GM12872 (cell line): ENCODE data around the gene ABL1.

Experiments used
- CTCF ChIP-seq: IDR thresholded peaks from 3 replicates; pipeline ENCODE4 v1.5.1; 2011; ENCODE audit warnings: low read depth, mild to moderate bottlenecking, low read length, moderate library complexity; ENCODE audit not compliant: insufficient read depth

Gene ABL1

DNA sequence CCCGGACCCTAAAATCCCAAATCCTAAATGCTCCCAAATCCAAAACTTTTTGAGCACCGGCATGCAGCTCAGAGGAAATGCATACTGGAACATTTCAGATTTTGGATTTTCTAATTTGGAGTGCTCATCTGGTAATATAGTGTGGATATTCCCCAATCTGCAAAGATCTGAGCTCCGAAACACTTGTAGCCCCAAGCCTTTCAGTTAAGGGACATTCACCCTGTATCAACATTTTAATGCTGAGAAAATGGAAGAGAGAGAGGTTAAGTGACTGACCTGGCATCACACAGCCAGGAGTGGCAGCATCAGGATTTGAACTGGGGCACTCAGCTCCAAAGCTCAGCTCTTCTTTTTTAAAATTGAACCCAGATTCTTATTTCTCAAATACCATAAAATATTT, 30.9 kb downstream of the ABL1 start:
- no peak for TF ChIP-seq CTCF

DNA sequence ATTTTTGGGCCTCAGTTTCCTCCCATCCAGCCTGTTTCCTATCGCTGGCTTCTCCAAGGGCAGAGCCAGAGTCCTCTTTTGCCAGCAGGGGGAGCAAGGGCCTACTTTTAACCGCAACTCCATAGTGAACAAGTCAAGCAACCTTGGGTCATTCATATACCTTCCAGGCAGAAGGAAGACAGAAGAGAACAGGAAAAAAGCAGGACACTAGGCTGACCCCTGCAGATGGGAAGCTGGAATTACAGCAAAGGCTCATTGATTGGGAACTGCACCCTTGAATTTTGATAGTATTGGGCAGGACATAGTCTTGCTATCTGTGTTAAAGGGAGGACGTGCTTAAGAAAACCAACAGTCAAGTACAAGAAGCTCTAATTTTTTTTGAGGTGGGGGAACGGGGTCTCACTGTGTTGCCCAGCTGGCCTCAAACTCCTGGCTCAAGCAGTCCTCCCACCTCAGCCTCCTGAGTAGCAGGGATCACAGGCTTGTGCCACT, 31.5 kb downstream of the ABL1 start:
- peak; percentile 86 for TF ChIP-seq CTCF

DNA sequence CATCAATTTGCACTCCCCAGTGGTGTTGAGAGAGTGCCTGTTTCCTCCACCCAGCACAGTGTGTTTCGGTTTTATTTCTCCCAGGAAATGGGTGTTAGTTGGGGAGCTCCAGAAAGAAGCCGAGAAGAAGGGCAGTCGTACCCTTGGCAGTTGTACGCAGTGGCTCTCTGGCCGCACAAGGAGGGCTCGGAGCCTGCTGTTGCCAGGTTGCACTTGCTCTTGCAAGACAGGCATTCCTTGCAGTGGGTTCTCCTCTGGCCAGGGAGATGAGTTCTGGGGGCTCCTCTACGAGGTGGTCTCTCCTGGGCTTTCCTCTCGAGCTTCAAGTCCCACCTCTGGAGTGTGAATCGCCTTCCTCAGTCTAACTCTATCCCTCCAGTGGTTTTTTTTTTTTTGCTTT, 32.5 kb downstream of the ABL1 start:
- no peak for TF ChIP-seq CTCF

DNA sequence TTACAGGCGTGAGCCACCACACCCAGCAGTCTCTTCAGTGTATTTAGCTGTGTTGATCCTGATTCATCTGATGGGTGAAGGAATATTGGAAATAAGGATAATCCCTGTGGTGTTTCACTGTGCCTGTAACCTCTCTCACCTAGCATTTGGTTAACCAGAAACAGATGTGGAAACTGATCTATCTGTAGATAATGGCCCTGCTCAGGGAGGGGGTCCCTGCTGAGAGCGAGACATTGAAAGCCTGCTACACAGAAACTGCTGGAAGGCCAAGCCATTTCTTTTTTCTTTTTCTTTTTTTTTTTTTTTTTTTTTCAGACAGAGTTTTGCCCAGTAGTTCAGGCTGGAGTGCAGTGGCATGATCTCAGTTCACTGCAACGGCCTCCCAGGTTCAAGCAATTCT, 33.2 kb downstream of the ABL1 start:
- no peak for TF ChIP-seq CTCF

DNA sequence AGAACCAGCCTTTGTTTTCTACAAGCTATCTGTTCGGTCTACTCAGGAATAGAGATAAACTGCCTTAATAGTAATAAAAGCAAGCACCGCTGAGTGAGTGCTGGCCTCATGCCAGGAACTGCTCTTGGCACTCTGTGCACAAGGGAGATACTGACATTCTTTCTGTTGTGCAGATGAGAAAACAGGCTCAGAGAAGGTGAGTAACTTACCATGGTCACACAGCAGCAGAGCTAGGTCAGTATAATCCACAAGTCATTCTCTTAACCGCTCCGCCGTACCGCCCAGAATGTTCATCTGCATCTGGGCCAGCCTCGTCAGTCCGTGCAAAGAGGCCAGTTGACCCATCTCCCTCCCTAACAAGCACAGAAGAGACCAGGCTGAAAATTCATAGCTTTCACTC, 34.2 kb downstream of the ABL1 start:
- no peak for TF ChIP-seq CTCF

- no peak for TF ChIP-seq CTCF
Measured at GRCh38 chr9:130870491-130871381, 35.7 kb downstream of the ABL1 start.

DNA sequence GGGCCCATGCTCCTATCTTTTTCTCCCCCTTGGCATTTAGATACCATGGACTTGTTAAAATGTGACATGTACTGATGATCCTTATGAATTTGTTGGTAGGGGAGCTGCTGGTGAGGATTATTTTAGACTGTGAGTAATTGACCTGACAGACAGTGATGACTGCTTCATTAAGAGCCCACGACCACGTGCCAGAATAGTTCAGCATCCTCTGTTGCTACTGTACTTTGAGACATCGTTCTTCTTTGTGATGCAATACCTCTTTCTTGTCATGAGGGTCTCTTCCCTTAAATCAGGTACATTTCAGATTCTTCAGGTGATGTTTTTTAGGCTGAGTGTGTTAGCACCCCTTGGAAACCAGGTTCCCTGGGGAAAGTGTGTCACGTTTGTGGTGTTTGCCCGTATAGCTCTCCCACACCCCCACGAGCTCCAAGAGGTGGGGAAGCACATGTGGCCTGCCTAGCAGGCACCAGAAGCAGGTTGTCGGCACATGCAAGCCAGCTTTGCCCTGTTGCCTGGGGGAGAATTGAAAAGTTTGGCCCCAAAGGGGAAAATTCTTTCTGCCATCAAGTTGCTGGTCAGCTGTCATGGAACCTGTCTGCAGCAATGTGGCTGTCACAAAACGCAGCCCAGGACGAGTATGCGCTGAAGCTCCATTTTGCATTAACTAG, 36.5 kb downstream of the ABL1 start:
- no peak for TF ChIP-seq CTCF
